22Rv1 (cell line): ENCODE data around the gene MCM3.

Experiments used
- CTCF ChIP-seq: fragments of 450-650 bp; IDR thresholded peaks from 2 replicates; pipeline ENCODE4 v1.5.1; 2017; ENCODE audit warnings: mild to moderate bottlenecking
- ZFX ChIP-seq: fragments of 450-650 bp; IDR thresholded peaks from 2 replicates; pipeline ENCODE4 v1.6.1; 2017; ENCODE audit warnings: antibody characterized with exemption, borderline replicate concordance

- TF ChIP-seq CTCF, result no peak
- TF ChIP-seq ZFX, result no peak
Observed at GRCh38 chr6:52303178-52303577, 18.6 kb upstream of the MCM3 start.
